ENCODE measurements around the gene ZNF146.
"Not testable (repeated sequence)": the region's sequence is repeated elsewhere in the genome, so short reads cannot be mapped to it uniquely, and the experiment has no call there.

Gene ZNF146

DNA sequence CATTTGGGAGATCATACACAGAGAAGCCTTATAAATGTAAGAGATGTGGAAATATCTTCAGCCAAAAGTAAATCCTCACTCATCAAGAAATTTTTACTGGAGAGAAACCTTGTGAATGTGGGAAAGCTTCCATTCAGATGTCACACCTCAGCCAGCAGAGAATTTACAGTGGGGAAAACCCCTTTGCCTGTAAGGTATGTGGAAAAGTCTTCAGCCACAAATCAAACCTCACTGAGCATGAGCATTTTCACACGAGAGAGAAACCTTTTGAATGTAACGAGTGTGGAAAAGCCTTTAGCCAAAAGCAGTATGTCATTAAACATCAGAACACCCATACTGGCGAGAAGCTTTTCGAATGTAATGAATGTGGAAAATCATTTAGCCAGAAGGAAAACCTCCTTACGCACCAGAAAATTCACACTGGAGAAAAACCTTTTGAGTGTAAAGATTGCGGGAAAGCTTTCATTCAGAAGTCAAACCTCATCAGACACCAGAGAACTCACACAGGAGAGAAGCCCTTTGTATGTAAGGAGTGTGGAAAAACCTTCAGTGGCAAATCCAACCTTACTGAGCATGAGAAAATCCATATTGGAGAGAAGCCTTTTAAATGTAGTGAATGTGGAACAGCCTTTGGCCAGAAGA, 21.5 kb downstream of the ZNF146 start:
- DNase-seq (ENCODE audit: low spot score), result no peak

DNA sequence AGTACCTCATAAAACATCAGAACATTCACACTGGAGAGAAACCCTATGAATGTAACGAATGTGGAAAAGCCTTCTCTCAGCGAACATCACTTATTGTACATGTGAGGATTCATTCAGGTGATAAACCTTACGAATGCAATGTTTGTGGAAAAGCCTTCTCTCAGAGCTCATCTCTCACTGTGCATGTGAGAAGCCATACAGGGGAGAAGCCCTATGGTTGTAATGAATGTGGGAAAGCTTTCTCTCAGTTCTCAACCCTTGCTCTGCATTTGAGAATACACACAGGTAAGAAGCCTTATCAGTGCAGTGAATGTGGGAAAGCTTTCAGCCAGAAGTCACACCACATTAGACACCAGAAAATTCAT, 22.0 kb downstream of the ZNF146 start:
- no peak for DNase-seq (ENCODE audit: low spot score)

DNA sequence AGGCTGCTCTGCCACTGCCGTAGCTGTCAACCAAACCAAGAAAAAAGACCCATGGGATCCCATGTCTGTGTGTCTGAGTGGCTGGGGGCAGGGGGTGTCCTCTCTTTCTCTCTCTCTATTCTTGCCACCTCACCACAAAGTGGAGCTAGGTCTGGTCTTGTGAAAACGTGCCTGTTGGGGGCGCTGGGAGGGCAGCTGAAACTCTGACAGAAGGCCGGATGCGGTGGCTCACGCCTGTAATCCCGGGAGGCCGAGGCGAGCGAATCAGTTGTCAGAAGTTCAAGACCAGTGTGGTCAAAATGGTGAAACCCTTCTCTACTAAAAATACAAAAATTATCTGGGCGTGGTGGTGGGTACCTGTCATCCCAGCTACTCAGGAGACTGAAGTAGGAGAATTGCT, 29.2 kb downstream of the ZNF146 start:
- DNase-seq (ENCODE audit: low spot score), result no peak

DNA sequence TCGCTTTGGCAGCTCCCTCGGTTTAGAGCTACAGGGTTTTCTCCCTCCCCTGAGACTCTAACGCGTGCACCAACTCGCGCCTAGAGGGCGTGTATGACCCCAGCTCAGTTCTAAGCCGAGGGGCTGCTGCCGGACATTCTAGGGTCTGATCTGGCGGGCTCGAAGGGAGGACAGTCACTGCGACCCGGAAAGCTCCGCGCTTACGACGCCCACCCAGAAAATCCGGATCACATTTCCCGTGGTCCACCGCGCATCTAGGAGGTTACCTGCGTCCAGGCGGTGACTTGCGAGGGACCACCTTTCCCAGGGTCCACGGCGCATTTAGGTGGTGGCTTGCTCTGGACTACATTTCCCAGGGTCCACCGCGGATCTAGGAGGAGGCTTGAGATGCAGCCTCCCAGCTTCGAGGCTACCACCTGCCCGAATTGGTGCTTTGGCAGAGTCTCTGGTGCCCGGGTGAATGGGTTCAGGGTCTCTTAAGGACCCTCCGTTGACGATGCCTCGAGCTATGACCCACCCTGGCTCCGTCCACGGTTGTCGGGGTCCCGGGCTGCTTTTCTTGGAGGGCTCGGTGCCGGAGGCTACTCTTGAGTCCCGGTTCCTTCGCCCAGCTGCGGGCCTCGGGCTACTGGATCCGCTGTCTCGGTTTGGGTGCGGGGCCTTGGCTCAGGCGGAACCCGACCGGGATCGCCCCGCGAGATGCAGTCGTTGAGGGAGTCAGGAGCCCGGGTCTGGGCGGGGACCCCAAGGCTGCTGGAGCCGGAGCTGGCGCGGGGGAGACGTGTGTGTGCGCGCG, 30.5 kb downstream of the ZNF146 start:
- DNase-seq (ENCODE audit: low spot score), result no peak

DNA sequence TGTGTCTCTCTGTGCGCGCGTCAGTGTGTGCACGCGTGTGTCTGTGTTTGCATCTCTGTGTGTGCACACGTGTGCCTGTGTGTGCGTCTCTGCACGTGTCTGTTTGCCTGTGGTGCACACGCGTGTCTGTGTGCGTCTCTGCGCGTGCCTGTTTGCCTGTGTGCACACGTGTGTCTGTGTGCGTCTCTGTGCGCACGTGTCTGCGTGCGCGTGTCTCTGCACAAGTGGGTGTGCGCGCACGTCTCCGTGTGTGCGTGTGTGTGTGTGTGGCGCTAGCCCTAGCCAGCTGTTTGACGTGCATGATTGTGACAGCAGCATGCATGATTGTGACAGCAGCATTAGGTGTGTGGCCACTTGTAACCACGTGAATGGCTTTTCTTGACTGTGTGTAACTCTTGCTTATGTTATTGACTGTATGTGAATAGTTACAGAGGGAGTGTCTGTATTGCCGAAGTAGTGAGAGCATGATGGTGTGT, 31.1 kb downstream of the ZNF146 start:
- no peak for DNase-seq (ENCODE audit: low spot score)

DNA sequence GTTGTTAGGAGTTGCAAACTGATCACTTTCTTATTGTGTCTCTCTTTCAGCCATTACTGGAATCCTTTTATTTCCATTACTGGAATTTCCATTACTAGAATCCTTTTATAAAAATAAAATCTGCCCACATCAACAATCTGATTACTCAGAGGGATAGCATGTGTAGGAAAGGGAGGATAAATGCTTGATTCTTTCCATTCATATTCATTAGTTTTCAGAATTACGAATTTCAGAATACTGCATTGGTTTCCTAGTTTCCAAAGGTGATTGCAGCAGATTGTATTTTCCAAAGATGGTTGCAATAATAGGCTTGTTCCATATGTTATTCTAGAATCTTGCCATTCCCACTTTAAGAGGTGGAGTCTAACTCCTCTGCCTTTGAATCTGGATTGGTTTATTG, 37.1 kb downstream of the ZNF146 start:
- DNase-seq (ENCODE audit: low spot score), result no peak

DNA sequence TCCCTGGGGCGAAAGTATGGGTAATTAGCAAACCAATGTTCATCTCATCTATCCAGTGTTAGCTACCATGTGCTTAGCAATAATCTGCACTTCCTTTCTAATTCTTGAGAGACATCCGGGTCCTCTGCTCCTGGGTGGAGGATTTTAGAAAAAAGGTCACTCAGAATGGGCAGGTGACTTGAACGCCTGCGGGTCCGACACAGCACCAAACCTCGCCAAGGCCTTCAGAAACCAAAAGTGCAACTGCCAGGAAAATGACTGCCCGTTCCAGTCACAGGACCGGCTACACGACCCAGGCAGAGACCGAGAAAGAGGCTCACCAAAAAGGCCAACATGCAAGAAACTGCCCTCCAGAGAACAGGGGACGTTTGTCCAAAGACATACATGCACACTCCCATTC, 39.9 kb downstream of the ZNF146 start:
- no peak for DNase-seq (ENCODE audit: low spot score)

DNA sequence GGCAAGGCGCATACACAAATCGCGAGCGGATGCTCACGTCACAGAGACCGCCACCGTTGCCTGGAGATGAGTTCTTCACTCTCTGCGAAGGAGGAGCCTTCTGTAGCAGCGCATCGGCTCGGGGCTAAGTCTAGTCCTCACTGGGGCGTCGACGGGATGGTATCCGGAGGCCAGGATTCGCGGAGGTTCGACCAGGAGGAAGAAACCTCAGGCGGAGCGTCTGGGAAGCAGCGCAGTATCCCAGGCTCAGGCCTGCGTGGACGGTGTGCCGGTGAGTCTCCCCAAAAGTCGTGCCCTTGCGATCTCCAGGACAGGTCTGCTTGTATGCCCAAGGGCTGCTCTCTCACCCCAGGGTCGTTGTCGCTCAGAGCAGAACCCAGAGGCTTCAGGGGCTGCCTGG, 40.4 kb downstream of the ZNF146 start:
- DNase-seq (ENCODE audit: low spot score), result no peak

DNA sequence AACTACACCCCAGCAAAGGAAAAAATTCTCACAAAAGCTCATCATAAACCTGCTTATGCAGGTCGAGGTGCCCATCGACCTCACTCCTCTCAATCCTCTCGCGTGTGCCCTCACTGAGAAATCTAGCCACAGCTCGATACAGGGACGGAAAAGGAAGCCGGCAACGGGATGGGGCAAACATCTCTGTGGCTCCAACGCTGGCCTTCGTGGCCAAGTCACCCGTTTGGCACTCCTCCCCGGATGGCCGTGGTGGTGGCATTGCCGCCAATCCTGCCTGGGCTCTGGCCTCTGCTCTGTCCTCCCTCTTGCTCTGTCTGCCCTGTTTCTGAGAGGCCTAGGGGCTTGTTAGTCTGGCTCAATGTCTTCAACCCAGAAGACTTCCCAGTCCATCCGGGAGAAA, 41.2 kb downstream of the ZNF146 start:
- DNase-seq (ENCODE audit: low spot score), result no peak

DNA sequence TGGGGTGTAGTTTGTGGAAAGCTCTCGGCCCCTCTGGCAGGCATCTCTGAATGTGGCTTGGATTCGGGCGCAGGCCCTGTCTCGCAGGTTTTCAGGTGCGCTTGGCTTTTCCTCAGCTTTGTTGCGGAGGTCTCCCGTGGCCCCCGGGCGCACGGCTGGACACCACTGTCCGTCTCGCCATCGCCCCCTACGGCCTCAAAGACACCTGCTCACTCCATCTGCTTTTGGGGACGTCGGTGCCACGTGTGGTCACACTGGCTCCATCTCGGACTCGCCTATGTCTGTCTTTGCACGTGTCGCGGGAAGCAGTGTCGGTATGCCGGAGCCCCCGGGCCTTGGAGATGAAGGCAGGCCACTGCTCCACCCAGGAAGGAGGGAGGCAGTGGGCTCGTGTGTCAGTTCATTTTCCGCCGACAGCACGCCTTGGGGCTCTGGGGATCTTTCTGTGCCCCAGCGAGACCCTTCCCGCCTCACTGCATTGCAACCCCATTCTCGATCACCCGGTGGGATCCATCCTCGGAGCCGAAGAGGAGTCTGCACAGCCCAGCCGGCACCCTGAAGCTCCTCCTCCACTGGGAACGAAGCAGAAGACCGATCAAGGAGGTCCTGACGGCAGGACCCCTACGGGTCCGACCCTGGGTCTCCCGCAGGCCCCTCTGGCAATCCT, 42.1 kb downstream of the ZNF146 start:
- no peak for DNase-seq (ENCODE audit: low spot score)

DNA sequence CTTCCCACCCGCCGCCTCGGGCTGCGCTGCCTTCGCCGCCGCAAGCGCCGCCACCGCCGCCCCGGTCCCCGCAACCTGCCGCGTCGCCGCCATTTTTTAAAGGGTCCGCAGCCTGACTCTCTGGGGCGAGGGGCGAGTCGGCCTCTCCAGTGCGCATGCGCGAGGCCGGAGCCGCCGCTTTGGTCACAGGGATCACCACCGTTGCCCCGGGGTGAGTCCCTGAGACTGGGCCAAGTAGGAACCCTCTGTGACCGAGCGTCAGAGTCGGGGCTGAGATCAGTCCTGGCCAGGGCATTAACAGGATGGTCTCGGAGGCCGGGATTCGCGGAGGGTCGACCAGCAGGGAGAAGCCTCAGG, 42.6 kb downstream of the ZNF146 start:
- DNase-seq (ENCODE audit: low spot score), result no peak

DNA sequence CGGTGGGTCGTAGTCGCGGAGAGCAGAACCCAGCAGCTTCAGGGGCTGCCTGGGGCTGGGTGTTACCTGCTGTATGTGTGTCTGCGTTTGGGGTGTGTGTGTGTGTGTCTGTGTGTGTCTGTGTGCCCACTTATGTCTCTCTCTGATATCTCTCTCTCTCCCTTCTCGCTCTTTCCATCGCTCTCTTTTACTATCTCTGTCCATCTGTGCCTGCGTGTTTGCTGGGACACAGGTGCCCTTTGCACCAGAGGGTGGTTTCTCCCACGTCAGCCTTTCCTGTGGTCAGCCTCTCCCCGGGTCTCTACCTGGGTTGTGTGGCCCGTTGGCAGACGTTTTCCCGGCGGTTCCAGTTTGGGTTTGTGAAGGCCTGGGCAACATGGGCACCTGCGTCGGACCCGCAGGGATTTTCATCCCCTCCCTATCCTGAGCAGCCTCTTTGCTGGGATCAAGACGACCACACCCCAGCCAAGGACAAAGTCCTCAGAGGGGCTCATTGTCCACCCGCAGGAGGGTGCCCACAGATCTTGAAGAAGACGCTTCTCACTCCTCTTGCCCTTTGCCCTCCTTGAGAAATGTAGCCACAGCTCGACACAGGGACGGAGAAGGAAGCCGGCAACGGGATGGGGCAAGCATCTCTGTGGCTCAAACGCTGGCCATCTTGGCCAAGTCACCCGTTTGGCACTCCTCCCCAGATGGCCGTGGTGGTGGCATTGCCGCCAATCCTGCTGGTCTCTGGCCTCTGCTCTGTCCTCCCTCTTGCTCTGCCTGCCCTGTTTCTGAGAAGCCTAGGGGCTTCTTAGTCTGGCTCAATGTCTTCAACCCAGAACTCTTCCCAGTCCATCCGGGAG, 43.3 kb downstream of the ZNF146 start:
- DNase-seq (ENCODE audit: low spot score), result no peak

DNA sequence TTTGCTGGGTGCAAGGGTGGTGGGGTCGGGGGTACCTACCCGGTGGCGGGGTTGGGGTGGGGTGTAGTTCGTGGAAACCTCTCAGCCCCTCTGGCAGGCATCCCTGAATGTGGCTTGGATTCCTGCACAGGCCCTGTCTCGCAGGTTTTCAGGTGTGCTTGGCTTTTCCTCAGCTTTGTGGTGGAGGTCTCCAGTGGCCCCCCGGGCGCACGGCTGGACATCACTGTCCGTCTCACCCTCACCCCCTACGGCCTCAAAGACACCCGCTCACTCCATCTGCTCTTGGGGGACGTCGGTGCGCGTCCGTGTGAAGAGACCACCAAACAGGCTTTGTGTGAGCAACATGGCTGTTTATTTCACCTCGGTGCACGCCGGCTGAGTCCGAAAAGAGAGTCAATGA, 44.3 kb downstream of the ZNF146 start:
- no peak for DNase-seq (ENCODE audit: low spot score)

DNA sequence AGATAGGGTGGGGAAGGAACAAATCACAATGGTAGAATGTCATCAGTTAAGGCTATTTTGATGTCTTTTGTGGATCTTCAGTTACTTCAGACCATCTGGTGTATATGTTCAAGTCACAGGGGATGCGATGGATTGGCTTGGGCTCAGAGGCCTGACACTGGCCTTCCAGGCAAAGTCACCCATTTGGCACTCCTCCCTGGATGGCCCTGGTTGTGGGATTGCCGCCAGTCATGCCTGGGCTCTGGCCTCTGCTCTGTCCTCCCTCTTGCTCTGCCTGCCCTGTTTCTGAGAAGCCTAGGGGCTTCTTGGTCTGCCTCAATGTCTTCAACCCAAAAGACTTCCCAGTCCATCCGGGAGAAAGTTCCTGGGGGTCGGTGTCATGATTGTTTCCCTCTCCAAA, 50.2 kb downstream of the ZNF146 start:
- no peak for DNase-seq (ENCODE audit: low spot score)

DNA sequence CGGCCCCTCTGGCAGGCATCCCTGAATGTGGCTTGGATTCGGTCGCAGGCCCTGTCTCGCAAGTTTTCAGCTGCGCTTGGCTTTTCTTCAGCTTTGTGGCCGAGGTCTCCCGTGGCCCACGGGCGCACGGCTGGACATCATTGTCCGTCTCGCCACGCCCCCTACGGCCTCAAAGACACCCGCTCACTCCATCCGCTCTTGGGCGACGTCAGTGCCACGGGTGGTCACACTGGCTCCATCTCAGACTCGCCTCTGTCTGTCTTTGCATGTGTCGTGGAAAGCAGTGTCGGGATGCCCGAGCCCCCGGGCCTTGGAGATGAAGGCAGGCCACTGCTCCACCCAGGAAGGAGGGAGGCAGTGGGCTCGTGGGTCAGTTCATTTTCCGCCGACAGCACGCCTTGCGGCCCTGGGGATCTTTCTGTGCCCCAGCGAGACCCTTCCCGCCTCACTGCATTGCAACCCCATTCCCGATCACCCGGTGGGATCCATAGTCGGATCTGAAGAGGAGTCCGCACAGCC, 51.0 kb downstream of the ZNF146 start:
- DNase-seq (ENCODE audit: low spot score), result no peak

DNA sequence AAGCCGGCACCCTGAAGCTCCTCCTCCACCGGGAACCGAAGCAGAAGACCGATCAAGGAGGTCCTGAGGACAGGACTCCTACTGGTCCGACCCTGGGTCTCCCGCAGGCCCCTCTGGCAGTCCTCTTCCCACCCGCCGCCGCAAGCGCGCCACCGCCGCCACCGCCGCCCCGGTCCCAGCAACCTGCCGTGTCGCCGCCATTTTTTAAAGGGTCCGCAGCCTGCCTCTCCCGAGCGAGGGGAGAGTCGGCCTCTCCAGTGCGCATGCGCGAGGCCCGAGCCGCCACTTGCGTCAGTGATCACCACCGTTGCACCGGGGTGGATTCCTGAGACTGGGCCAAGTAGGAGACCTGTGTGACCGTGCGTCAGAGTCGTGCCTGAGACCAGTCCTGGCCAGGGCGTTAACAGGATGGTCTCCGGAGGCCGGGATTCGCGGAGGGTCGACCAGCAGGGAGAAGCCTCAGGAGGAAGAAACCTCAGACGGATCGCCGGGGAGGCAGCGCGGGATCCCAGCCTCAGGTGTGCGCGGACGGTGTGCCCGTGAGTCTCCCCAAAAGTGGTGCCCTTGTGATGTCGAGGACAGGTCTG, 51.6 kb downstream of the ZNF146 start:
- no peak for DNase-seq (ENCODE audit: low spot score)

DNA sequence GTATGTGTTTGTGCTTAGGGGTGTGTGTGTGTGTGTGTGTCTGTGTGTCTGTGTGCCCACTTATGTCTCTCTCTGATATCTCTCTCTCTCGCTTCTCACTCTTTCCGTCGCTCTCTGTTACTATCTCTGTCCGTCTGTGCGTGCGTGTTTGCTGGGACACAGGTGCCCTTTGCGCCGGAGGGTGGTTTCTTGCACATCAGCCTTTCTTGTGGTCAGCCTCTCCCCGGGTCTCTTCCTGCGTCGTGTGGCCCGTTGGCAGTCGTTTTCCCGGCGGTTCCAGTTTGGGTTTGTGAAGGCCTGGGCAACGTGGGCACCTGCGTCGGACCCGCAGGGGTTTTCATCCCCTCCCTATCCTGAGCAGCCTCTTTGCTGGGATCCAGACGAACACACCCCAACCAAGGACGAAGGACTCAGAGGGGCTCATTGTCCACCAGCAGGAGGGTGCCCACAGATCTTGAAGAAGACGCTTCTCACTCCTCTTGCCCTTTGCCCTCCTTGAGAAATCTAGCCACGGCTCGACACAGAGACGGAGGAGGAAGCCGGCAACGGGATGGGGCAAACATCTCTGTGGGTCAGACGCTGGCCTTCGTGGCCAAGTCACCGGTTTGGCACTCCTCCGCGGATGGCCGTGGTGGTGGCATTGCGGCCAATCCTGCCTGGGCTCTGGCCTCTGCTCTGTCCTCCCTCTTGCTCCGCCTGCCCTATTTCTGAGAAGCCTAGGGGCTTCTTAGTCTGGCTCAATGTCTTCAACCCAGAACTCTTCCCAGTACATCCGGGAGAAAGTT, 52.3 kb downstream of the ZNF146 start:
- no peak for DNase-seq (ENCODE audit: low spot score)

DNA sequence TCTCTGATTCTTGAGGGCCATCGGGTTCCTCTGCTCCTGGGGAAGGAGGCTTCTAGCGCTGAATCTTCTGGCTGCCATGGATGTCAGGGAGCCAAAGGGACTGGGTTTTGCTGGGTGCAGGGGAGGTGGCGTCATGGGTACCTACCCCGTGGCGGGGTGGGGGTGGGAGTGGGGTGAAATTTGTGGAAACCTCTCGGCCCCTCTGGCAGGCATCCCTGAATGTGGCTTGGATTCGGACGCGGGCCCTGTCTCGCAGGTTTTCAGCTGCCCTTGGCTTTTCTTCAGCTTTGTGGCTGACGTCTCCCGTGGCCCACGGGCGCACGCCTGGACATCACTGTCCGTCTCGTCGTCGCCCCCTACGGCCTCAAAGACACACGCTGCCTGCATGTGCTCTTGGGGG, 53.2 kb downstream of the ZNF146 start:
- not testable (repeated sequence) for DNase-seq (ENCODE audit: low spot score)

DNA sequence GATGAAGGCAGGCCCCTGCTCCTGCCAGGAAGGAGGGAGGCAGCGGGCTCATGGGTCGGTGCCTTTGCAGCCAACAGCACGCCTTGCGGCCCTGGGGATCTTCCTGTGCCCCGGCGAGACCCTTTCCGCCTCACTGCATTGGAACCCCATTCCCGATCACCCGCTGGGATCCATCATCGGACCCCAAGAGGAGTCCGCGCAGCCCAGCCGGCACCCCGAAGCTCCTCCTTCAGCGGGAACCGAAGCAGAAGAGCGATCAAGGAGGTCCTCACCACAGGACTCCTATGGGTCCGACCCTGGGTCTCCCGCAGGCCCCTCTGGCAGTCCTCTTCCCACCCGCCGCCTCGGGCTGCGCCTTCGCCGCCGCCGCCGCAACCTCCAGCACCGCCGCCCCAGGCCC, 53.7 kb downstream of the ZNF146 start:
- not testable (repeated sequence) for DNase-seq (ENCODE audit: low spot score)

DNA sequence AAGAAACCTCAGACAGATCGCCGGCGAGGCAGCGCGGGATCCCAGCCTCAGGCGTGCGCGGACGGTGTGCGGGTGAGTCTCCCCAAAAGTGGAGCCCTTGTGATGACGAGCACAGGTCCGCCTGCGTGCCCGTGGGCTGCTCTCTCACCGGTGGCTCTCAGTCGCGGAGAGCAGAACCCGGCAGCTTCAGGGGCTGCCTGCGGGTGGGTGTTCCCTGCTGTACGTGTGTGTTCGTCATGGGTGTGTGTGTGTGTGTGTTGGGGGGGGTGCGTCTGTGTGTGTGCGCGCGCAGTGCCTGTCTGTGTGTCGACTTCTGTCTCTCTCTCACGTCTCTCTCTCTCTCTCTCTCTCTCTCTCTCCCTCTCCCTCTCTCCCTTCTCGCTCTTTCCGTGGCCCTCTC, 54.4 kb downstream of the ZNF146 start:
- not testable (repeated sequence) for DNase-seq (ENCODE audit: low spot score)
